ENCODE data around the gene BMPR1A.

DNA sequence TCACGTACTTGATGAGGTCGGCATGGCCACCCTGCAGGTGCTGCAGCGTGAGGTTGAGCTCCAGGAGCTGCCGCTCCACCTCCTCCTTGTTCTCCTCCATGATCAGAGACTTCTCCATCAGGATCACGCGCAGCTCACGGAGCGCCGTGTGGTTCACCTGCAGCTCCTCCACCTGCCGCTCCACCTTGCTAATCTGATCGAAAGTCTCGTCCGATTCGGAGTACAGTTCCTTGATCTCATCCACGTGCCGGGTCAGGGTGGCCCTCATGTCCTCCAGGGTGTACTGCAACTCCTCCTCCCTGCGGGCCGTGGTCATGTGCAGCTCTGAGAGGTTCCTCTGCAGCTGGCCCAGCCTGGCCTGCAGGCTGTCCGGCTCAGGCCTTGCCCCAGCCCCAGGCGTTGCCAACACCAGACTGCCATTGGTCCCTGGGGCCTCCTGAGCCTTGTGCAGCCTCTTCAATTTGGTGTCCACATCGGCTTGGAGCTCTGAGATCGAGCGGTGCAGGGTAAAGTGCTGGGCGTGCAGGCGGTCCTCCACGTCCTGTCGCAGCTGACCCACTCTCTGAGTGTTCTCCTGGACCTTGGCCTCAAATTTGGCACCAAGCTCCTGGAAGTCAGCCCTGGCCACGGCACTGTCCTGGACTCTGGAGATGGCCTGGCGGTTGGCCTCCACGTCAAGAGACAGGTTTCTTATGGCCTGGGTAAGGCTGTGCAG lies 187.1 kb downstream of the BMPR1A start:
- TF ChIP-seq CTCF (IDR thresholded peaks at IDR 0.05; ENCODE audit: low read depth, low read length, poor library complexity, severe bottlenecking) (no peak), EZH2phosphoT487 (IDR thresholded peaks at IDR 0.05; ENCODE audit: borderline replicate concordance, low read length) (no peak)

All from DOHH2 (cell line).